Activated T-helper 1 cell treated with anti-CD3 and anti-CD28 coated beads, Interleukin-2, amount 50 U/mL, for 16 hours (primary cell): ENCODE results near the gene CFAP92.
A peak's percentile ranks its signal among the peaks of the same experiment; 100 is the strongest.
"Not testable (repeated sequence)": the region's sequence is repeated elsewhere in the genome, so short reads cannot be mapped to it uniquely, and the experiment has no call there.

Source experiments
- DNase-seq, 2 donors: peaks; one replicate each; pipeline ENCODE4 v3.0.0-alpha.2; 2020; ENCODE audit warnings: low read depth in 1 of 2, low spot score in 1 of 2

CFAP92 gene

DNA sequence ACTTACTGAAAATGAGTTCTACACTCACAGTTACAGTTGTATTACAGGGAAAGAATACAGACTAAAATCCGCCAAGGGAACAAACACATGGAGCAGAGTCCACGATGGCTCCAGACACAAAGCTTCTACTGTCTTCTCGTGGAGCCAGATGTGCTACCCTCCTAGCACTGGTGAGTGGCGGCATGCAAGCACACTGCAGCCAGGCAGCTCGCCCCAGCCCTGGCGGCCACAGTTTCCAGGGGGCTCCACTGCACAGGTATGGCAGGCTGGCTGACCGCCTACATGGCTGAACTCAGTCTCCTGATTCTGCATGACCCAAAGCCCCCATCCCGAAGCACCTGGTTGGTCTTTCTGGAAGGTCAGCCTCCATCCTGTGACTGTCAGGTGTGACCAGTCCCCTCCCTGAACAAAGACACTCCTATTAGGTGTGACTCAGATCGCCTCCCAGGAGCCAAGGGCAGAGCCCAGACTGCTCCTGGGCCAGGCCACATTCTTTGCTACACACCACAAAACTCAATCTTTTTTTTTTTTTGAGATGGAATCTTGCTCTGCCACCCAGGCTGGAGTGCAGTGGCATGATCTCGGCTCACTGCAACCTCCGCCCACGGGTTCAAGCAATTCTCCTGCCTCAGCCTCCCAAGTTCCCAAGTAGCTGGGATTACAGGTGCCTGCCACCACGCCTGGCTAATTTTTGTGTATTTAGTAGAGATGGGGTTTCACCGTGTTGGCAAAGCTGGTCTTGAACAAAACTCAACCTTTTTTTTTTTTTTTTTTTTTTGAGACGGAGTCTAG, 51.5 kb downstream of the CFAP92 start:
- no peak for DNase-seq

DNA sequence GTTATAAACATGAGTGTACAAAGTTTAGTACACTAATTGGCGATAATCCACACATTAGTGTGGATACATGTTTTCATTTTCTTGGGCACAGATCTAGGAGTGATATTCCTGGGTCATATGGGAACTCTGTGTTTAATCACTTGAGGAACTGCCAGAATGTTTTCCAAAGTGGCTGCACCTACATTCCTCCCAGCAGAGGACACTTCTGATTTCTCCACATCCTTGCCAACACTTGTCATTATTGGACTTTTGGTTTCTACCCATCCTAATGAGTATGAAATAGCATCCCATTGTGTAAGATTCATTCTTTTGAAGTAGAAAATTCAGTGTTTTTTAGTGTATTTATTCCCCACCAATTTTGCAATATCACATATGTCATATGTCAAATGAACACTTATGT, 53.6 kb downstream of the CFAP92 start:
- no peak for DNase-seq

DNA sequence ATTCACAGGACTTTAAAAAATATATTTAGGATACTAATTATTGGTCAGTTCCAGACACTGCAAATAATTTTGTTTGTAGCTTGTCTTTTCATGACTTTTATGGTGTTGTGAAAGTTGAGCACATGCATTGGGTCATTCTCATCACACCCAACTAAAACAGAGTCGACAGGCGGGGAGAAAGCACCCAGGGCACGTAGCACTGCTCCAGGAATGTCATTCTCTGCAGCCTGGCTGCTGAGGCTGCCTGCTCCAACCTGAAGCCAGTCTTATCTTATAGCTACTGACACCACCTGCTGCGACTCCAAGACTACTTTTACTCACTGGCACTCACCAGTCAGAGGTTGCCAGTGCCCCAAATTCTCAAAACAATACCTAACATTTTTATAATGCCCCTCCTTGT, 57.5 kb downstream of the CFAP92 start:
- DNase-seq: no peak

DNA sequence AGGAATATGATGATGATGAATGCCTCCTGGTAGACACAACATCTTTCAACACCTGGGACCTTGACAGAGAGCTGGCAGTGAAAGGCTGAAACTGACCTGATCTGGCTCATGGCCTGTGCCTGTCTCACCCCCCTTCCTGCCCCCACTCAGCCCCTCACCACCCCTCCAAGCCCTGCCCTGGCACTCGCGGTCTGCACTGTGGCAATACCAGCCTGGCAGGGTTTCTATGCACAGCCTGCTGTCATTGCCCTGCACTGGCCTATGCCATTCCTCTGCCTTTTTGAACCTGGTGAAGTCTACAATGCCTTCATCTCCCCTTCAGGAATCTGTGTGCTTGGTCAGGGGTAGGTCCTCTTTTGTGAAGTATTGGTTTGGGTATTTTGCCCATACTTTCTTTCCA, 58.0 kb downstream of the CFAP92 start:
- no peak for DNase-seq

DNA sequence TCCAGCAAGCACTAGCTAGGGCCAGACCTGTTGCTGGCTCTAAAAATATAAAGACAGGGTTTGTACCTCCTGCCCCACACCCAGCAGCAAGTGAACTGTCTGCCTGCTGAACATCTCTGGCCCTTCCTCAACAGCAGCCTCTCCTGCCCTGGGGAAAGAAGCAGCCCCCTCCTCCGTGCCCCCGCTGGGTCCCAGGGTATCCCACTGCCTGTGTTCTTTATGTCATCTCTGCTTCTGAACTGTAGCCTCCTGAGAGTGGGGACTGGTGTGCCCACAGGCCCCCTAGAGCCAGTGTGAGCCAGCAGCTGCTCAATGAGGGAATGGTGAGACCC, 60.0 kb downstream of the CFAP92 start:
- no peak for DNase-seq

DNA sequence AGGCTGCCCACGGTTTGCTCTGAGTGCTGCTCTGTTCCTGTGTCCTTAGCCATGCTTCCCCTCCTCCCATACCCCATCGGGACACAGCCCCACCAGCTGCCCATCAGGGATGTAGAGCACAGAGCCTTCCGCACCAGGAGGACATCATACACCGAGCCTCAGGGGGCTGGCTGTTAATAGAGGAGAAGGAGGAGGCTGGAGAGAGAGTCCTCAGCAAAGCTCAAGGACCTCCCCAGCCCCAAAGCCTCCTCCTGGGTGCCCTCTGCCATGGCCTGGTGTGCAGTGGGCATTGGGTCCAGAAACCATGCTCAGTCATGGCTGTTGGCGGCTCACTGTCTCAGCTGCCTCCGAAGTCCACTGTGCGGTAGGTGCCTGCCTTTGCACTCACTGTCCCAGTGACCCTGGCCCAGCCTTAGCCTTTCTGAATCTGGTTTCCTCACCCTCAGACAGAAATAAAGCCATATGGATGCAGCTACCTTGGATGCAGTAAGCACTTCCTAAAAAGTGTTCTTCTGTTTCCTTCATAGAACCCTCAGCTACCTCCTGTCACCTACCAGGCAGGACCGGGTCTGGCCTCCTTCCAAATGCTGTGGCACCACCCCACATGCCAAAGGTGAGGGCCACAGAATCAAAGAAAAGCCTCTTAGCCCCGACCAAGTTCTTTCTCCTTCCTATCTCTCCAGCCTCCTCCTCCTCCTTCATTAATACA, 60.5 kb downstream of the CFAP92 start:
- no peak for DNase-seq

DNA sequence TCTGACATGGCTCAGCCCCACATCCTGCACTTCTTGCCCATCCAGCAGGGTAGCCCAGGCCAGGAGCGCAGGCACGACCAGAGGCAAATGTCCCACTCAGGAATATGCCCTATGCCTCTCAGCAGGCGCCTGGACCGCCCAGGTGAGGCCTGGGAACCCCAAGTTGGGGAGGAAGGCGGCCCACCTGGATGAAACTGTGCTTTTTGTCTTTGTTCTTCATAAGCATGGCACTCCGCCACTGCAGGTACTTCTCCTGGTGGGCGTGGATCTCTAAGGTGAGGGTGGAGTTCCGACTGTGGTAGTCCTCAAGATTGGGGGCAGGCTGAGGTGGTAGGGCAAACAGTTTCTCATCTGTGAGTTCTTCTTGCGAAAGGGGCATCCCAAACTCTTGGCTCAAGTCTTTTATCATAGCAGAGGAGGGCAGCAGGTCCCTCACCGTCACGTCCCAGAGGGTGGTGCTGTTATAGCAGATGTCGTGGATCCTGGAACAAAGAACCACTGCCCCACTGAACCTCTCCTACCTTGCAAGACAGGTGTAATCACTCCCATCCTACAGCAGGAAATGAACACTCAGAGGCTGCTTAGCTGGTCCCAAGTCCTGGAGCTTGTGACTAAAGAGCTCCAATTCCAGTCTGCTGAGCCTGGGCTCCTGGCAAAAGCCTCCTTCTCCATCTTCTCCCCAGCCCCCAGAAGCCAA, 61.2 kb downstream of the CFAP92 start:
- DNase-seq: no peak

DNA sequence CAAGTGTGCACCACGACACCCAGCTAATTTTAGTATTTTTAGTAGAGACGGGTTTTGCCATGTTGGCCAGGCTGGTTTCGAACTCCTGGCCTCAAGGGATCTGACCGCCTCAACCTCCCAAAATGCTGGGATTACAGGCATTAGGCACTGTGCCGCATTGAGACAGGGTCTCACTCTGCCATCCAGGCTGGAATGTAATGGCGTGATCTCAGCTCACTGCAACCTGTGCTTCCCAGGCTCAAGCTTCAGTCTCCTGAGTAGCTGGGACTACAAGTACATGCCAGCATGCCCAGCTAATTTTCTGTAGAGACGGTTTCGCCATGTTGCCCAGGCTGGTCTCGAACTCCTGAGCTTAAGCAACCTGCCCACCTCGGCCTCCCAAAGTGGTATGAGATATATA, 62.8 kb downstream of the CFAP92 start:
- no peak for DNase-seq

DNA sequence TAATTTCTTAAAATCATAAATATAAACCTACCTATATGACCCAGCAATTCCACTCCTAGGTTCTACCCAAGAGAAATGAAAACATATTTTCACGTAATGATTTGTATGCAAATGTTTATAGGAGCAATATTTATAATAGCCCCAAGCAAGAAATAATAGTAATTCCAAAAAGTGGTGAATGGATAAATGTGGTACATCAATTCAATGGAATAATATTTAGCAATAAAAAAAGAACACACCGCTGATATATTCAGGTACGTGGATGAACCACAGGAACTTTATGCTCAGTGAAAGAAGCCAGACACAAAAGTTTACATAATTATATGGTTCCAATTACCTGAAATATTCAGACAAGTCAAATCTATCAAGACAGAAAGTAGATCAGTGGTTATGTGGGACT, 64.5 kb downstream of the CFAP92 start:
- DNase-seq: no peak

DNA sequence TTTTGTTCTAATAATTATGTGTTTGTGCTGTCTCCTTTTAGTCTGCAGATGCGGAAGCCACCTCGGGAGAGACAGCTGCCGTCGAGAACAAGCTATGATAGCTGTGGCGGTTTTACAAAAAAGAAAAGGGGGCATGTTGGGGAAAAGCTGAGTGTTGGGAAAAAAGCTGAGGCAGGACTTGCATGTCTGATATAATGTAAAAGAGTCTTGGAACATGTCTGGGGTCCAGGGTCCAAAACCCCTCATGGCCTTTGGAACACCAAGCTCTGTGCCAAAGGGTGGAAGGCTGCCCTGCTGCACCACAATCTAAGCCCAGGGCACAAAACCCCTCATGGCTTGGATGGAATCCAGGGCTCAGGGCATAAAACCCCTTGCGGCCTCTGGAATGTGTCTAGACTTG, 69.9 kb downstream of the CFAP92 start:
- not testable (repeated sequence) for DNase-seq

DNA sequence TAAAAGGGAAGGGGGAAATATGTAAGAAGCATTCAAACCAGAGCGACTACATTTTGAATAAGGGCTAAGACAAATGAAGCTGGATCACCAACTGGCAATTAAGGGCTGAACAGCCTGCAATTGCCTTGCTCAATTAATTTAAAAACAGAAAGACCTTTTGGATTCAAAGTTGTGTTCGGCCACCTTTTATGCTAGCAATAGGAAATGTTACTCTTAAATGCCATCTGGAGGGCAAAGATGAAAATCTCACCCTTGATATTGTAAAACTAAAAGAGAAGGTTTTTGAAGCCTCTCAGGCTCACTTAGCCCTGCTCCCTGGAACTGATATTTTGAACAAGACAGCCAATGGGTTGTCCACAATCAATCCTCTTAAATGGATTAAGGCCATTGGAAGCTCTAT, 70.3 kb downstream of the CFAP92 start:
- DNase-seq: no peak

DNA sequence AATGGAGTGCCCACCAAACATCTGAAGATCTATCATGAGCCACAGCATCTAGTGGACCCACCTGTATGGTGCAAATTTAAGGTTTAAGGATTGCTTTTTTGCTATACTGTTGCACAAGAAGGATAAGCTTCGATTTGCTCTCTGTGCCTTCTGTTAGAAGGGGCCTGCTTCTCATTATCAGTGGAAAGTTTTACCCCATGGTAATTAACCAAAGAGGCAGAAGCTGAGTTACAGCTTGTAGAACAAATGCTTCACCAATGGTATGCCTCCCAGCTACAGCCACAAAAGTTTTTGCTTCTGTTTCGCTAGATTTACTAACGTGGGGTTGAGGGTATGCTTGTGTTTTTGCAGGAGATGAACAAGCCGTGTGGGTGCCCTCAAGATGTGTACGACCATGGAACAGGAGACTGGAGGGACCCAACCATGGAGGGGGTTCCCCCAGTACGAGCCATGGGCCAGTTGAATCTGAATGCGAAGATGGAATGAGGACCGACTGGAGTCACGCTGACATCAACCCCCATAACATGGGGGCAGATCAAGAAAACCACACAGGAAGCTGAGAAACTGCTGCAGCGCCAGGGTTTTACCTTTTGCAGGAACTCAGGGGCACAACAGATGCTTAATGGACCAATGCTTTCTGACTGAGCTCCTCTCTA, 70.9 kb downstream of the CFAP92 start:
- peak; percentile 7 to 20 for DNase-seq

DNA sequence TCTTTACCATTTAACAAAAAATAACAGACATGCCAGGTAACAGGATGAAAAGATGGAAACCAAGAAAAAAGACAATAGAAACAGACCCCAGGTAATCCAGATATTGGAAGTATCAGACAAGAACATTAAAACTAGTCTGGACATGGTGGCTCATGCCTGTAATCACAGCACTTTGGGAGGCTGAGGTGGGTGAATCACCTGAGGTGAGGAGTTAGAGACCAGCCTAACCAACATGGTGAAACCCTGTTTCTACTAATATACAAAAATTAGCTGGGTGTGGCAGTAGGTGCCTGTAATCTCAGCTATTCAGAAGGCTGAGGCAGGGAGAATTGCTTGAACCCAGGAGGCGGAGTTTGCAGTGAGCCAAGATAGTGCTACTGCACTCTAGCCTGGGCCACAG, 73.9 kb downstream of the CFAP92 start:
- DNase-seq: no peak

DNA sequence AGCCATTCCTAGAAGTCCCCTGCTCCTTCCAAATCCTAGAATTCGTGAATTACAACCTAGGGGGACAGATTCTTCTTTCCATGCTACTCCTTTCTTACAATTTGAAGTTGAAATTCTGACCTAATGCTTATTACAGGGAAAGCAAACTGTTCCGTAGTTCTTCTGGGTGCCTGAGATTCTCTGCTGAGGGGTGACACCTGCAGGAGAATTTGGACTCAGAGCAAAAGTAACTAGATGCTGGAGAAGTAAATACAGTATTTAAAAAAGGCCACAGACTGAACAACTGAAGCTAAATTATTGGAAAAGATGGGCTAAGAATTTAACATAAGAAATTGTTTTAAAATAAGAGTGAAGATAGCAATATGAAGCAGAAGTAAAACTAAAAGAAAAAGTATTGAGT, 76.6 kb downstream of the CFAP92 start:
- DNase-seq: no peak

DNA sequence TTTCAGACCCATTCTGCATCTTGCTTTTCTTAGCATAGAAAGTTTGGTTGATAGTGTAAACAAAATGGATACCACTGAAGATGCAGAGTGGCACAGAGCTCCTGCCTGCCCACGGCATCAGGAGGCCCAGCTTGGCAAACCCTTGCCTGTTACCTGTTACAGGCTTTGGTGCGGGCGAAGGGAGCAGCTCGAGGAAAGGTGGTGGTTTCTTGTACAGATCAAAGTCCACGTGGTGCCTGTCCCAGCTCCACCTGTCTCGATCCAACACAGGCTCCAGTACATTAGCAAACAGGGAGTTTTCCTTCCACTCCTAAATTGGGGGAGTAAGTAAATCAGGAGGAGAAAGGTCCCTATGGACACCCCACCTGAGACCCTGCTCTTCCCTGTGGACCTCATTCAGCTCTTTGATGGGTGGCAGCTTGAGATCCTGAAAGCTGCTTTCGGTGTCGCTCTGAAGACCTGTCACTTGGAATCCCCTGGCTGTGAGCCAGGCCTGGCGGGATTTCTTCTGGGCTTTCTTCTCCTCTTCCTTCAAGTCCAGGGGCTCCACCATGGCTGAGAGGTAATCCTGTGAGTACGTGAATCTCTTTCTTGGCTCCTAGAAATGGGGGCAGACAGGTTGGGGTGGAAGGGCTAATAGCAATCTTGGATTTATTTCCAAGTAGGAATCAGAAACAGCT, 78.8 kb downstream of the CFAP92 start:
- no peak for DNase-seq

DNA sequence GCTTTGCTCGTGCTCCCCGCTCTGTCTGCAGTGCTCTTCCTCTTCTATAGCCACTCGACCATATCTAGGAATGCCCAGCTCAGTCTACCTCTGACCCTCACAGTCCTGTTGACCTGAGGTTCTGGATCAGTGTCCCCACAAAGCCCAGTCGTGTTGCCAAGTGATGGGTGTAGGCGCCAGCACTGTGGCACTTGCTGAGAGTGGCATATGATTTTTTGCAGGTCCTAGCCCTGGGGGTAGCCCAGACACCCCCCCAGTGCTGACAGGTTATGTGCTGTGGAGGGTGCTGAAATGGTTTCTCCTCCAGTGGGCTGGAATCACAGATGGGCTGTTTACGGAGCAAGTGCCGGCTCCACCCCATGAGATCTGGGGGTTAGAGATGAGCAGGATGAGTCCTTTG, 82.0 kb downstream of the CFAP92 start:
- no peak for DNase-seq

DNA sequence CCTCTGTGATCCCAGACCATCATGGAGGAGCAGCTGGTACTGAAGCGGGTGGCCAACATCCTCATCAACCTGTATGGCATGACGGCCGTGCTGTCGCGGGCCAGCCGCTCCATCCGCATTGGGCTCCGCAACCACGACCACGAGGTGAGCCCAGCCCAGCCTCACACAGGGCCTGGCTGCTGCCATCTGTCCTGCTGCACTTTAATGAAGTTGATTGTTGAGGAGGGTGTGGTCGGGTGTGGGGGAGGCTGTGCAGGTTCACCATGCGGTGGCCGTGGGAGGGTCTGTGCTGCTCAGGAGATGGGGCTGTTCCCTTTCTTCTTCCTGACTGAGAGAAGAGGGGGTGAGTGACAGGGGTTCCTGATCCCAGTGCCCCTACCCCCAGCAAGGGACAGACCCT, 83.9 kb downstream of the CFAP92 start:
- DNase-seq: no peak

DNA sequence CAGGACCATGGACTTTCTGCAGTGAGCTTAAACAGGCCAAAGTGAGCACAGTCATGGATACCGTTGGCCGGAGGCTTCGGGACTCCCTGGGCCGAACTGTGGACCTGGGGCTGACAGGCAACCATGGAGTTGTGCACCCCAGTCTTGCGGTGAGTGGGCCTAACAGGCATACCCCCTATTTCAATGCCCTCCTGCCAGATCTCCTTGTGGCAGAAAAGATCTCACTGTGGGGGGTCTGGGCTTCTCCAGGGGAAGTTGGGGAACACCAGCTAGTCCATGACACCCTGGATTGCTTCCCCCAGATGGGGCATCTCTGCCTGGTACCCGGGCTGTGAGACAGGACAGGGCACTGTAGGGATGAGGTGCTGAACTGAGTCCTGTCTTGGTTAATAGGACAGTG, 84.9 kb downstream of the CFAP92 start:
- DNase-seq: no peak

DNA sequence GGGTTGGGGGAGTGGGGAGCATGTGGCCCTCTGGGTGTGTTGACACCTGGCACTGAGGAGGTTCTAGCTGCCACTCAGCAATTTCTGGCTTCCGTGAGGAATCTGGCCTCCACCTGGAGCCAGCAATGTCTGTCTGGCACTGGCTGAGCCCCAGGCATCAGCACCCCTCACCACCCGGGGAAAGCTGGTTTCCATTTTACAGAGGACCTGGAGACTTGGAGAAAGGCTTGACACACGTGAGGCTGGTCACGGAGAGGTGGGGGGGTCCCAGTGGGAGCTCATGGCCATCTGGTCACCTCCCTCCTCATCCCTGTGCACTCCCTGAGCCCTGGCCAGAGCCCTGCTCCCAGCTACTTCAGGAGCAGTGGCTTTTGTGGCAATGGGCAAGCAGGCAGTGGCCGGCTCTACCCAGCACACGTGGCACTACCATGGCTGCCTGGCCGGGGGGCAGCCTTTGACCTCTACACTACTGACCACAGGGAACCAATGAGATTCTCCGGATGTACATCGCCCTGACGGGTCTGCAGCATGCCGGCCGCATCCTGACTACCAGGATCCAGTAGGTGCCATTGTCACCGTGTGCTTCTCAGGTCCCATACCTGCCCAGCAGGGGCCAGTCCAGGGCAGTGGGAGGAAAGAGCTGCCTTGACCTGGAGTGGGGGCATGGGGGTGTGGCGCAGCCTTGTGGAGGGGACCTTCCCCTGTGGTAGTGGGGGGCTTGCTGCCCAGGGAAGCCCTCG, 86.0 kb downstream of the CFAP92 start:
- DNase-seq: no peak

DNA sequence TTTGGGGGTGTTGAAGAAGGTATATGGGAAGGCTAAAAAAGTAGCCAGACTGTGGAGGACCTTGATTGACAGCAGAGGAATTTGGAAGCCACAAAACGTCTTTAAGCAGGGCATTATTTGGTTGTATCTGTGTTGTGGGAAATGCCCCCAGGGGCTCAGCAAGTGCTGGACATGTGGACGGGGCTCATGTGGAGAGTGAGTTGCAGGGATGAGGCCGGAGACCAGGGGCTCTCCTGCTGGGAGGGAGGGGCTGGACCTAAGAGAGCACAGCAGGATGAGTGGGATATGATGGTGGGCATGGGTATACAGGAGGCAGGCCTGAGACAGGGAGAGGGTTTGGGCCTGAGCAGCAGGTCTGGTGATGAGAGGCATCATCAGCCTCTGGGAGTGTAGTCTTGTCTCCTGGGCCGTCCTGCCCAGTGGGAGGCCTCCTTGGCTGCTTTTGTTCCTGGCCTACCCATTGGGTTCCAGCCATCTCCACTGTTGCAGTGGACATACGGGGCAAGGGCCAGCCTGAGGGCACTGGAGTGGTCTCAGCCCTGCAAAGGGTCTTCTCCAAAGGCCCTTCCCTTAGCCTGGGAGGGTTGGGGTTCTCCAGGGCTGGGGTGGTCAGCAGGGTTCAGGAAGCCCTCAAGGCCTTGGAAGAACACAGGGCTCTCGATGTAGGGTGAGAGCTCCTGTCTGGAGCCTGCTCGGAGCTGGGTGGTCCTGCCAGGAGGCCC, 86.9 kb downstream of the CFAP92 start:
- DNase-seq: no peak
